MG63 (cell line): Measurements from ENCODE around the gene SLC27A5. TPM values are rescaled to one million over a fixed set of nuclear protein-coding genes. Genes with fewer than 3 reads are reported as not detected.

Experiments used
- DNase-seq: peaks from one replicate; pipeline ENCODE4 v3.0.0-alpha.2; 2020
- H3K27me3 ChIP-seq: fragments of 250-450 bp; sonication (Bioruptor Pico); 2 replicates; pipeline ENCODE4 v1.5.1; 2020; ENCODE audit warnings: mild to moderate bottlenecking, moderate library complexity
- H3K36me3 ChIP-seq: fragments of 250-450 bp; sonication (Bioruptor Pico); 2 replicates; pipeline ENCODE4 v1.5.1; 2020; ENCODE audit warnings: mild to moderate bottlenecking, moderate library complexity
- H3K4me3 ChIP-seq: fragments of 250-450 bp; sonication (Bioruptor Pico); 2 replicates; pipeline ENCODE4 v1.5.1; 2020; ENCODE audit warnings: mild to moderate bottlenecking, moderate library complexity
- H3K9me3 ChIP-seq: fragments of 250-450 bp; sonication (Bioruptor Pico); 2 replicates; pipeline ENCODE4 v1.5.1; 2020; ENCODE audit warnings: mild to moderate bottlenecking, moderate library complexity
- total RNA-seq: library from RNA; depleted of rRNA; stranded (reverse); fragments of >200 nt; shearing (Covaris generic); gene quantifications from 2 replicates; pipeline ENCODE4 v1.2.3, GENCODE V29; 2014; ENCODE audit warnings: low replicate concordance

SLC27A5 gene
- total RNA-seq, 1 experiment from 2014 or later = 13.0 TPM

- DNase-seq = no peak
- Histone ChIP-seq H3K36me3 (no peaks in the 10 kb centered on the region), H3K9me3 (no peaks in the 10 kb centered on the region), H3K27me3 (peaks cover 11% of the 10 kb centered on the region), H3K4me3 (no peak overlapping the region)
These were observed 26.7 kb upstream of the SLC27A5 start for GRCh38 chr19:58538257-58539168.

DNA sequence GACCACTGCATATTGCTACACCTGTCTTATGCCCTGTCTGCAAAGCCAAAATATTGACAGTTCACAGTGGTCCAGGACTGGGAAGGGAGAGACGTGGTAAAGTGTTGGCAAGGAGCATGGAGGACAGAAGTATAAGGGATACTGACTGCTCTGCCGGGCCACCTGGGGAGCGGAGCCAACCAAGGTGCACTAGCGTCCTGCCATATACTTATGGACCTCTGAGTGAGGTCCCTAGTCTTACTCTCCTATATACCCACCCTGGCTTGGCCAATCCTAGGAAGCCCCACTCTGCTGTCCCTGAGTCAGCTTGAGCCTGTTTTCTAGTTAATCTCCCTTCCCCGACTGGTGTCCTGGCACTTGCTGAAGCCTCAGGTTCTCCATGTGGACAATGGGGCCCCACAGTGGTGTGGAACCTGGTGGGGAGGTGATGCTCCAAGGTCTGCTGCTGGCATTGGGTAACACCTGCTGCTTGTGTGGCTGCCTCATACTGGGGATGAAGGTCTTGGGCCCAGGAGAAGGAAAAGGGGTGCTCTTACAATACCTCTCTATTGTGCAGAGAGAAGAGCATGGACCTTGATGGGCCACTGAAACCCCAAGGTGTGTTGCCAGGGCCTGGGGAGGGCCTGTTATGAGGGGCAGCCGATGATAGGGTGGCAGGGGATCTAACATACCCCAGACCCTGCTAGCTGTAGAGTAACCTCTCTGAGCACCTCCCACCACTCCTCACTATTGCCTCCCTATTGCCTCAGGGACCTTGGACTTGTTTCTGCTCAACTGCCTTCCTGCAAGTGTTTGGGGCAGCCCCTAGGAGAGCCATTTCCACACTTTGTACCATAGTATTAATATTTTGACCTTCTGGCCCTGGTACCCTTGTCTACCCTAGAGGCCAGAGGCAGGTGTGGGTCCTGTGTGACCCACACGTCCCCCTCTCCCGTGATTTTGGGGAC lies 25.3 kb upstream of the SLC27A5 start:
- DNase-seq = no peak
- H3K4me3 ChIP-seq = no peak overlapping the region
- no peaks in the 10 kb centered on the region for H3K36me3 ChIP-seq
- H3K27me3 ChIP-seq = peaks cover 13% of the 10 kb centered on the region
- H3K9me3 ChIP-seq = no peaks in the 10 kb centered on the region

- no peak for DNase-seq
- Histone ChIP-seq H3K4me3 (no peak overlapping the region), H3K27me3 (peaks cover 25% of the 10 kb centered on the region), H3K36me3 (no peaks in the 10 kb centered on the region), H3K9me3 (no peaks in the 10 kb centered on the region)
These were observed 24.1 kb upstream of the SLC27A5 start for GRCh38 chr19:58535857-58536256.

DNA sequence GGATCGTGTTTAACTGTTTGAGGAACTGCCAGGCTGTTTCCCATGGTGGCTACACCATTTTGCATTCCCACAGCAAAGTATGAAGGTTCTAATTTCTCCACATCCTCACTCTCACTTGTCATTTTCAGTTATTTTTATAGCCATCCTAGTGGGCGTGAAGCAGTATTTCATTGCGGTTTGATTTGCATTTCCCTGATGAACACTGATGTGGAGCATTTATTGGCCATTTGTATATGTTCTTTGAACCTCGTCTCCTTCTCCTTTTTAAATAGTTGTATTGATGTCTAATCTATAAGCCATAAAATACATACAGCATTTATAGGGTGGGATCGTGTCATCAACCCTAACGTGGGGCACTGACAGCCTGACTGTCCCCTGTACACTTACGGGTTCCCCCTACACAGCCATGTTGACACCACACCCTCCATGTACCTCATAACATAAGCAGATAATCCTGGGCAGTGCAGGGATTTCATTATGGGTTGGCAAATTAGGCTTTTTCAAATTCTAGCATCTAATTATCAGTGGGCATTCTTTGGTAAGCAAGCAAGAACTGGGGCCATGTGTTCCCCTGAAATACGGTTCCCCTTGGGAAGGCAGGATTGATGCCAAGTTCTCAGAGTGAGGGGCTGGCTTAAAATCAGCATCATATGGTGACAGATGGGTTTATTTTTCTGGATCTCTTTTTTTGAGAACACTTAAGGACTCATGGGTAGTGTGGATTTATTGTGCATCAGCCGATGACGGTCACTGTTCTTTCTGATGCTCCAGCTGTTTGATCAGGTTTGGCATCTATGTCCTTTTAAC lies 19.4 kb upstream of the SLC27A5 start:
- H3K9me3 ChIP-seq = no peaks in the 10 kb centered on the region
- no peak overlapping the region for H3K4me3 ChIP-seq
- no peak for DNase-seq
- H3K36me3 ChIP-seq = no peaks in the 10 kb centered on the region
- H3K27me3 ChIP-seq = peaks cover 33% of the 10 kb centered on the region

DNA sequence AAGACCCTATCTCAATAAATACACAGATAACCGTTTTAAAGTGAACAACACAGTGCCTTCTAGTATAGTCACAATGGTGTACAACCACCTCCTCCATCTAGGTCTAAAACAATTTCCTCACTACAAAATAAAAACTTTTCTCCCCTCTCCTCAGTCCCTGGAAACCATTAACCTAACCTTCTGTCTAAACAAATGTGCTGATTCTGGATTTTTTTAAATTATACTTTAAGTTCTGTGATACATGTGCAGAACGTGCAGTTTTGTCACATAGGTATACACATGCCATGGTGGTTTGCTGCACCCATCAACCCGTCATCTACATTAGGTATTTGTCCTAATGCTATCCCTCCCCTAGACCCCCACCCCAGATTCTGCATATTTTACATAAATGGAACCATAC lies 17.6 kb upstream of the SLC27A5 start:
- H3K36me3 ChIP-seq = no peaks in the 10 kb centered on the region
- H3K4me3 ChIP-seq = no peak overlapping the region
- H3K27me3 ChIP-seq = peaks cover 33% of the 10 kb centered on the region
- DNase-seq = no peak
- no peaks in the 10 kb centered on the region for H3K9me3 ChIP-seq

DNA sequence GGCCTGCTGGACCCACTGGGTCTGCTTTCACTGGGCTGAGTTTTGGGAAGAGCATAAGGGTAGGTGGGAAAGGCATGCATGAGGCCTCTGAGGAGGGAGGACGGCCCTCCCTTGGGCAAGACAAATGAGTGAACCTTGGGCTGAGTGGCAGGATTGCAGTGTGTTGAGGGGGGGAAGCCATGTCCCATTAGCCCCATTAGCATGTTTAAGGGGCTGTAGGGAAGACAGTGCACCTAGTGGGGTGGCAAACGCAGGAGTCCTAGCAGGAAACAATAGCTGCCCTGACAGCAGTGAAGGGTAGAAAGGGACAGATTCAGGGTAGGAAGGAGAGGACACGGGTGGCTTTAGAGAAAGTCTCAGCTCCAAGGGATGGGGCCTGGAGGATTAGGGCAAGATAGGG lies 10.9 kb upstream of the SLC27A5 start:
- H3K27me3 ChIP-seq = no peaks in the 10 kb centered on the region
- DNase-seq = no peak

GRCh38 chr19:58521651-58522050 lies 9.9 kb upstream of the SLC27A5 start:
- Histone ChIP-seq H3K4me3 (no peak overlapping the region), H3K27me3 (no peaks in the 10 kb centered on the region)
- no peak for DNase-seq

More for the DNA sequence above, 10.9 kb upstream of the SLC27A5 start:
- H3K4me3 ChIP-seq = no peak overlapping the region
- no peaks in the 10 kb centered on the region for H3K36me3 ChIP-seq
- no peaks in the 10 kb centered on the region for H3K9me3 ChIP-seq

GRCh38 chr19:58520257-58520599 lies 8.4 kb upstream of the SLC27A5 start:
- H3K36me3 ChIP-seq = peaks cover 17% of the 10 kb centered on the region
- H3K4me3 ChIP-seq = peak overlapping the region; percentile 71
- no peak for DNase-seq
- no peaks in the 10 kb centered on the region for H3K9me3 ChIP-seq
- H3K27me3 ChIP-seq = no peaks in the 10 kb centered on the region

More at GRCh38 chr19:58521651-58522050, 9.9 kb upstream of the SLC27A5 start:
- peaks cover 7% of the 10 kb centered on the region for H3K36me3 ChIP-seq
- no peaks in the 10 kb centered on the region for H3K9me3 ChIP-seq

- Histone ChIP-seq H3K36me3 (peaks cover 17% of the 10 kb centered on the region), H3K4me3 (peak within 1 kb of the TSS; percentile 71), H3K9me3 (no peaks in the 10 kb centered on the region), H3K27me3 (no peaks in the 10 kb centered on the region)
- DNase-seq = peak; percentile 97
These were observed 7.8 kb upstream of the SLC27A5 start, which contains the start of gene ZBTB45 for GRCh38 chr19:58519355-58520256. Gene ZBTB45 (minus strand): TSS chr19:58519810. CDS start chr19:58517673, 2,137 bp downstream.

DNA sequence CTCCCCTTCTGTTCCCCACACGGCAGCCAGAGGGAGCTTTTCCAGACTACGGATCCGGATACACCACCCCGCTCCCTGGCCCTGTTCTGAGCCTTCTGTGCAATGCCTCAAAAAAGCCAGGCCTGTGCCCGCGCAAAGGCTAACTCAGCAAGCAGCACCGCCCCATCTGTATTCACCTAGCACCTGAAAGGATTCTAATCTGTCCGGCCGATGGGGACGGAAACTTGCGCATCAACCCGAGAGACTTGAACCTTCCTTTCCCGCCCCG lies 7.2 kb upstream of the SLC27A5 start:
- peak; percentile 80 for DNase-seq
- H3K9me3 ChIP-seq = no peaks in the 10 kb centered on the region
- H3K4me3 ChIP-seq = peak overlapping the region; percentile 71
- no peaks in the 10 kb centered on the region for H3K27me3 ChIP-seq
- peaks cover 17% of the 10 kb centered on the region for H3K36me3 ChIP-seq

DNA sequence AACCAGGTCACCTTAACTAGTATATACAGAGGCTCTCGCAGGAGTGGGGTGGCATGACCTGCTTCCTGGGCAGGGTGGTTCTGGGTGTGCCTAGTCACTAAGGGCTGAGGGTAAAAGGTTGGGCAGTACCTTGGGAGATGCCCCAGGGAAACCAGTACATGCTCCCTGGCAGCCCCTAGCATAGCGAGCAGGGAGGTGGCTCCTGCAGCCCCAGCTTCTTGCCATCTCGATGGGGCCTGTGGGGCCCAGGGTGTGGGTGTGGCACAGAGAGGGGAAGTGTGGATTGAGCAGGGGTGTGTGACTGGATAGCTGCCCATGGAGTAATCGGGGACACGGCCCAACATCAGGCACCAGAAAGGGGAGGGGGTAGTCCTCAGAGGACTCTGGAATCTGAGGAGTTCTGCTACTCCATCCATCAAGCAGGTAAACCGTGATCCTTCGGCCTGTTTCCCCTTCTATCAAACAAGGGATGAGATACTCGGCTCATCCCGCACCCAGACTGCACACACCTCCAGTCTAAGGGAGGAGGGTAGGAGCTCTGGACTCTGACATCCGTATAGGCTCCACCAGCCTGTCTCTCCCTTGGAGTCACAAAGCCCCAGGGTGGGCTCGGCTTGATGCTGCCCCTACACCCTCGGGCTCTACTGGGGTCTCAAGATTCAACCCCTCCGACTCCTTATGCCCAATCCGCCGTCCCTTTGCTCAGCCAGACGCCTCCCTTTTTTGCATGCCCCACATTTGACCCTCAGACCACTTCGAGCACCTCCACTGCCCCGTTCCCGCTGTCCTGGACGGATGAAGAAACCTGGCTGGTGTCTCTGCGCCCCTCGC lies 6.7 kb upstream of the SLC27A5 start:
- H3K9me3 ChIP-seq = no peaks in the 10 kb centered on the region
- peak overlapping the region; percentile 71 for H3K4me3 ChIP-seq
- peak; percentile 21 for DNase-seq
- peaks cover 17% of the 10 kb centered on the region for H3K36me3 ChIP-seq
- H3K27me3 ChIP-seq = no peaks in the 10 kb centered on the region

- no peaks in the 10 kb centered on the region for H3K27me3 ChIP-seq
- H3K4me3 ChIP-seq = no peak overlapping the region
- DNase-seq = no peak
- H3K9me3 ChIP-seq = no peaks in the 10 kb centered on the region
- peaks cover 19% of the 10 kb centered on the region for H3K36me3 ChIP-seq
These were observed 5.4 kb upstream of the SLC27A5 start for GRCh38 chr19:58516964-58517833.

- Histone ChIP-seq H3K9me3 (no peaks in the 10 kb centered on the region), H3K27me3 (no peaks in the 10 kb centered on the region), H3K4me3 (no peak overlapping the region), H3K36me3 (peaks cover 19% of the 10 kb centered on the region)
- DNase-seq = no peak
These were observed 4.5 kb upstream of the SLC27A5 start for GRCh38 chr19:58516246-58516836.

- Histone ChIP-seq H3K4me3 (no peak overlapping the region), H3K9me3 (no peaks in the 10 kb centered on the region), H3K36me3 (peaks cover 19% of the 10 kb centered on the region), H3K27me3 (no peaks in the 10 kb centered on the region)
- no peak for DNase-seq
These were observed 3.5 kb upstream of the SLC27A5 start for GRCh38 chr19:58515259-58515658.
